GM19463 (cell line): ENCODE data around the gene ZNF469.

Experiments used
- ATAC-seq: cut with Tn5 transposase; IDR thresholded peaks from one replicate; pipeline ENCODE4 v1.9.1; 2021; ENCODE audit warnings: mild to moderate bottlenecking, moderate library complexity; ENCODE audit not compliant: unreplicated experiment

The ZNF469 gene

DNA sequence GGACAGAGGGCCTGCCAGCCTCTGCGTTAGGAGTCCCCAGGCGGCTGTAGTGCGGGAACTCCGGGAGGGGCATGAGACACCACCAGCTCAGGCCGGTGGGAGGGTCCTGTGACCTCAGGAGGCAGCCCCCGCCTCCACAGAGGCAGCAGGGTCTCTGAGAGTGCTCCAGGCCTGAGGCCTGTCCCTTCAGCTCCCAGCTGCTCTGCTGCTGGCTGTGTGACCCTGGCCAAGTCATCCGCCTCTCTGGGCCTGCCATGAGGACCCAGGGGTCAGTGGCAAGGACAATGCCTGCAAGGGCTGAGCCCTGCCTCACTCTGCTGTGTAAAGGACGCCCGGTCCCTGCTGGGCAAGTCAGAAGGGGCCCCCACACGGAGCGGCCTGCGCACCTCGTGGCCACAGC, 43.3 kb downstream of the ZNF469 start:
- no peak for ATAC-seq

DNA sequence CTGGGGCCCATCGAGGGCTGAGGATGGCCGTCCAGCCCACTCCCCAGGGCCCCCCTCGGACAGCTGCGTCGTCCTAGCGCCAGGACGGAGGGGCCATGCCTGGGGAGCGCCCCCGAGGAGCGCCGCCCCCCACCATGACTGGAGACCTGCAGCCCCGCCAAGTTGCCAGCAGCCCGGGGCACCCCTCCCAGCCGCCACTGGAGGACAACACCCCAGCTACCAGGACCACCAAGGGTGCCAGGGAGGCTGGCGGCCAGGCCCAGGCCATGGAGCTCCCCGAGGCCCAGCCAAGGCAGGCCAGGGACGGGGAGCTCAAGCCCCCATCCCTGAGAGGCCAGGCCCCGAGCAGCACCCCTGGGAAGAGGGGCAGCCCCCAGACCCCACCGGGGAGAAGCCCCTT, 44.6 kb downstream of the ZNF469 start:
- no peak for ATAC-seq

DNA sequence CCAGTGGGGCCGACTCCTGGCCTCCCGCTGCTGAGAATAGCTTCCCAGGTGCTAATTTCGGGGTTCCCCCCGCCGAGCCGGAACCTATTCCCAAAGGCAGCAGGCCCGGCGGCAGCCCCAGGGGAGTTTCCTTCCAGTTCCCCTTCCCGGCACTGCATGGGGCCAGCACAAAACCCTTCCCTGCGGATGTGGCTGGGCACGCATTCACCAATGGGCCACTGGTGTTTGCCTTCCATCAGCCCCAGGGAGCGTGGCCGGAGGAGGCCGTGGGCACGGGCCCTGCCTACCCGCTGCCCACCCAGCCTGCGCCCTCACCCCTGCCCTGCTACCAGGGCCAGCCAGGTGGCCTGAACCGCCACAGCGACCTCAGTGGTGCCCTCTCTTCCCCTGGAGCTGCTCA, 45.4 kb downstream of the ZNF469 start:
- no peak for ATAC-seq

- no peak for ATAC-seq
Measured at GRCh38 chr16:88428616-88429386, 46.0 kb downstream of the ZNF469 start.

DNA sequence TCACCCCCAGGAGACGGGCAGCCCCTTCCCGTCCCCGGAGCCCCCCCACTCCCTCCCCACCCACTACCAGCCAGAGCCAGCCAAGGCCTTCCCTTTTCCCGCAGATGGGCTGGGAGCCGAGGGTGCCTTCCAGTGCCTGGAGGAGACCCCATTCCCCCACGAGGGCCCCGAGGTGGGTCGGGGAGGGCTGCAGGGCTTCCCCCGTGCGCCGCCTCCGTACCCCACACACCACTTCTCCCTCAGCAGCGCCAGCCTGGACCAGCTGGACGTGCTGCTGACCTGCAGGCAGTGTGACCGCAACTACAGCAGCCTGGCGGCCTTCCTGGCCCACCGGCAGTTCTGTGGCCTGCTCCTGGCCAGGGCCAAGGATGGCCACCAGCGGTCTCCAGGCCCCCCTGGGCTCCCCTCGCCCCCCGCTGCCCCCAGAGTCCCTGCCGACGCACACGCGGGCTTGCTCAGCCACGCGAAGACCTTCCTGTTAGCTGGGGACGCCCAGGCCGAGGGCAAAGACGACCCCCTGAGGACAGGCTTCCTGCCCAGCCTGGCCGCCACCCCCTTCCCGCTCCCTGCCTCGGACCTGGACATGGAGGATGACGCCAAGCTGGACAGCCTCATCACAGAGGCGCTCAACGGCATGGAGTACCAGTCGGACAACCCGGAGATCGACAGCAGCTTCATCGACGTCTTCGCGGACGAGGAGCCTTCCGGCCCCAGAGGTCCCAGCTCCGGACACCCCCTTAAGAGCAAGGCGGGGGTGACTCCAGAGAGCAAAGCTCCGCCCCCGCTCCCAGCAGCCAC, 46.8 kb downstream of the ZNF469 start:
- ATAC-seq: no peak

DNA sequence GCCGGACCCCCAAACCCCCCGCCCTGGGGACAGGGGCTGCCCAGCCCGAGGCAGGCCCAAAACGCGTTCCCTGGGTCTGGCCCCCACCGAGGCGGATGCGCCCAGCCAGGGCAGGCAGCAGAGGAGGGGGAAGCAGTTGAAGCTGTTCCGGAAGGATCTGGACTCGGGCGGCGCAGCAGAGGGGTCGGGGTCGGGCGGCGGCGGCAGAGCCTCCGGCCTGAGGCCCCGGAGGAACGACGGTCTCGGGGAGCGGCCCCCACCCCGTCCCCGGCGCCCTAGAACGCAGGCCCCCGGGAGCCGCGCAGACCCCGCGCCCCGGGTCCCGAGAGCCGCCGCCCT, 47.4 kb downstream of the ZNF469 start:
- peak; percentile 17 for ATAC-seq

GRCh38 chr16:88430524-88431446, 48.0 kb downstream of the ZNF469 start:
- ATAC-seq: peak; percentile 57

DNA sequence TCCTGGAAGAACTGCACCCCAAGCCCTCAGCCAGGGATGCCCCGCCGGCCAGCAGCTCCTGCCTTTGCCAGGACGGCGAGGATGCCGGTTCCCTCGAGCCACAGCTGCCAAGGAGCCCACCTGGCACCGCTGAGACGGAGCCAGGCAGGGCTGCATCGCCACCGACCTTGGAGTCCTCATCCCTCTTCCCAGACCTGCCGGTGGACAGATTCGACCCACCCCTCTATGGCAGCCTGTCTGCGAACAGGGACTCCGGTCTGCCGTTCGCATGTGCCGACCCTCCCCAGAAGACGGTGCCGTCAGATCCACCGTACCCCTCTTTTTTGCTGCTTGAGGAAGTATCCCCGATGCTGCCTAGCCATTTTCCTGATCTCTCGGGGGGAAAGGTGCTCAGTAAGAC, 48.9 kb downstream of the ZNF469 start:
- no peak for ATAC-seq

- no peak for ATAC-seq
Measured at GRCh38 chr16:88432174-88432573, 49.4 kb downstream of the ZNF469 start.
